ENCODE measurements around the gene ISLR. TPM values are rescaled to one million over a fixed set of nuclear protein-coding genes. Genes with fewer than 3 reads are reported as not detected.

Gene ISLR
- total and polyA plus RNA-seq, 9 donors = 82.4 to 314 (median 152) TPM

DNA sequence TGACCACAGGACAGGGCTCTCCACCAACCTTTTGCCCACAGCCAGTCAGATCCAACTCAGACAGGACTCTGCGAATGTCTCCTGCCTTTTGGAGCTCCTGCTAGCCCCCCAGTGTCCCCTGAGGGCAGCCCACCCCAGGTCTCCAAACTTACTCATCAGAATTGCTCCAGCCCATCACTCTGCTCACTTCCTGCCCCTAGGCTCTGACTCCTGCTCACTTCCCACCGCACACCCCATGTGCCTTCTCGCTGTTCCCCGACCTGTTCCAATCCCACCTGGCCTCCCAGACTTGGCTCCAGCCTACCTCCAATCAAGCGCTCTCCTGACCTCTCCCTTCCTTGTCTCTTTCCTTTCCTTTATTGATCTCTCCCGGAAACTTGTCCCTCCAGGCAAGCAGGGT, 35.0 kb downstream of the ISLR start:
- no peak overlapping the region for H3K4me3 ChIP-seq
- H3K4me1 ChIP-seq (ENCODE audit: insufficient read depth) = peaks cover 3% of the 10 kb centered on the region
- H3K27ac ChIP-seq = no peak overlapping the region
- no peaks in the 10 kb centered on the region for H3K27me3 ChIP-seq
- TF ChIP-seq POLR2A (IDR thresholded peaks at IDR 0.05) (no peak), EP300 (IDR thresholded peaks at IDR 0.05) (no peak)
- TF ChIP-seq, protein P1, sequence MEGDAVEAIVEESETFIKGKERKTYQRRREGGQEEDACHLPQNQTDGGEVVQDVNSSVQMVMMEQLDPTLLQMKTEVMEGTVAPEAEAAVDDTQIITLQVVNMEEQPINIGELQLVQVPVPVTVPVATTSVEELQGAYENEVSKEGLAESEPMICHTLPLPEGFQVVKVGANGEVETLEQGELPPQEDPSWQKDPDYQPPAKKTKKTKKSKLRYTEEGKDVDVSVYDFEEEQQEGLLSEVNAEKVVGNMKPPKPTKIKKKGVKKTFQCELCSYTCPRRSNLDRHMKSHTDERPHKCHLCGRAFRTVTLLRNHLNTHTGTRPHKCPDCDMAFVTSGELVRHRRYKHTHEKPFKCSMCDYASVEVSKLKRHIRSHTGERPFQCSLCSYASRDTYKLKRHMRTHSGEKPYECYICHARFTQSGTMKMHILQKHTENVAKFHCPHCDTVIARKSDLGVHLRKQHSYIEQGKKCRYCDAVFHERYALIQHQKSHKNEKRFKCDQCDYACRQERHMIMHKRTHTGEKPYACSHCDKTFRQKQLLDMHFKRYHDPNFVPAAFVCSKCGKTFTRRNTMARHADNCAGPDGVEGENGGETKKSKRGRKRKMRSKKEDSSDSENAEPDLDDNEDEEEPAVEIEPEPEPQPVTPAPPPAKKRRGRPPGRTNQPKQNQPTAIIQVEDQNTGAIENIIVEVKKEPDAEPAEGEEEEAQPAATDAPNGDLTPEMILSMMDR (IDR thresholded peaks at IDR 0.05) = no peak
- DNase-seq = no peak
- no peaks in the 10 kb centered on the region for H3K9me3 ChIP-seq
- 94 to 98% (median 96%) methylated on average over 6 of the region's 6 CpGs for WGBS, 3 donors
- intact Hi-C loops (cut with DNase I) = no loop called here
- H3K36me3 ChIP-seq = no peaks in the 10 kb centered on the region

- no peak overlapping the region for H3K27ac ChIP-seq
- H3K9me3 ChIP-seq = no peaks in the 10 kb centered on the region
- no peaks in the 10 kb centered on the region for H3K27me3 ChIP-seq
- intact Hi-C loops (cut with DNase I) = no loop called here
- WGBS, 3 donors = 65 to 76% (median 66%) methylated on average over 11 of the region's 11 CpGs
- H3K4me1 ChIP-seq (ENCODE audit: insufficient read depth) = peaks cover 3% of the 10 kb centered on the region
- H3K4me3 ChIP-seq = no peak overlapping the region
- no peaks in the 10 kb centered on the region for H3K36me3 ChIP-seq
- no peak for DNase-seq
- TF ChIP-seq, protein P1 (IDR thresholded peaks at IDR 0.05) = no peak
- TF ChIP-seq EP300 (IDR thresholded peaks at IDR 0.05) (no peak), POLR2A (IDR thresholded peaks at IDR 0.05) (no peak)
Measured at GRCh38 chr15:74208901-74209559, 35.5 kb downstream of the ISLR start.

GRCh38 chr15:74209560-74209958, 36.0 kb downstream of the ISLR start:
- DNase-seq = no peak
- TF ChIP-seq, protein P1 (IDR thresholded peaks at IDR 0.05) = no peak
- TF ChIP-seq EP300 (IDR thresholded peaks at IDR 0.05) = no peak
- no peak for TF ChIP-seq POLR2A (IDR thresholded peaks at IDR 0.05)
- no peaks in the 10 kb centered on the region for H3K36me3 ChIP-seq
- intact Hi-C loops (cut with DNase I) = no loop called here
- no peaks in the 10 kb centered on the region for H3K27me3 ChIP-seq
- no peak overlapping the region for H3K4me3 ChIP-seq
- H3K4me1 ChIP-seq (ENCODE audit: insufficient read depth) = no peaks in the 10 kb centered on the region
- H3K27ac ChIP-seq = no peak overlapping the region
- no peaks in the 10 kb centered on the region for H3K9me3 ChIP-seq
- 79 to 91% (median 88%) methylated on average over 5 of the region's 5 CpGs for WGBS, 3 donors

- intact Hi-C loops (cut with DNase I) = no loop called here
- 25 to 31% (median 27%) methylated on average over 4 of the region's 4 CpGs for WGBS, 3 donors
- DNase-seq = no peak
- Histone ChIP-seq H3K4me3 (no peak overlapping the region), H3K36me3 (no peaks in the 10 kb centered on the region), H3K27me3 (no peaks in the 10 kb centered on the region), H3K4me1 (ENCODE audit: insufficient read depth) (no peaks in the 10 kb centered on the region), H3K9me3 (no peaks in the 10 kb centered on the region), H3K27ac (no peak overlapping the region)
- TF ChIP-seq EP300 (IDR thresholded peaks at IDR 0.05) = no peak
- TF ChIP-seq, protein P1 (IDR thresholded peaks at IDR 0.05) = no peak
- no peak for TF ChIP-seq POLR2A (IDR thresholded peaks at IDR 0.05)
Measured at GRCh38 chr15:74209997-74210671, 36.6 kb downstream of the ISLR start.

Data from ovary (tissue), 9 donors.